Stromal cell of bone marrow (primary cell): ENCODE measurements around the gene KNG1.

Source experiments
- DNase-seq: peaks from one replicate; pipeline ENCODE4 v3.0.0-alpha.2; 2012; ENCODE audit warnings: low read depth

The KNG1 gene

GRCh38 chr3:186775999-186776398, 58.8 kb downstream of the KNG1 start:
- no peak for DNase-seq

GRCh38 chr3:186779204-186779603, 62.0 kb downstream of the KNG1 start:
- no peak for DNase-seq

GRCh38 chr3:186782542-186783057, 65.4 kb downstream of the KNG1 start:
- no peak for DNase-seq

GRCh38 chr3:186783058-186783730, 66.0 kb downstream of the KNG1 start, which contains the start of gene EIF4A2:
EIF4A2 (plus strand) TSS chr3:186783577; CDS start chr3:186783611, 34 bp downstream.
- peak; percentile 76 for DNase-seq

- peak; percentile 59 for DNase-seq
Observed at GRCh38 chr3:186783731-186784515, 66.8 kb downstream of the KNG1 start.

GRCh38 chr3:186784820-186785494, 67.8 kb downstream of the KNG1 start:
- no peak for DNase-seq

GRCh38 chr3:186785495-186786018, 68.4 kb downstream of the KNG1 start:
- no peak for DNase-seq

GRCh38 chr3:186786922-186787321, 69.8 kb downstream of the KNG1 start:
- no peak for DNase-seq

- DNase-seq: no peak
Observed at GRCh38 chr3:186787642-186788481, 70.7 kb downstream of the KNG1 start.

GRCh38 chr3:186788482-186789370, 71.6 kb downstream of the KNG1 start:
- no peak for DNase-seq

- no peak for DNase-seq
Observed at GRCh38 chr3:186789554-186790260, 72.5 kb downstream of the KNG1 start.

GRCh38 chr3:186790261-186790981, 73.3 kb downstream of the KNG1 start:
- no peak for DNase-seq
